ENCODE results near the gene CACNA1A.
"Not testable (repeated sequence)": the region's sequence is repeated elsewhere in the genome, so short reads cannot be mapped to it uniquely, and the experiment has no call there.

CACNA1A gene

DNA sequence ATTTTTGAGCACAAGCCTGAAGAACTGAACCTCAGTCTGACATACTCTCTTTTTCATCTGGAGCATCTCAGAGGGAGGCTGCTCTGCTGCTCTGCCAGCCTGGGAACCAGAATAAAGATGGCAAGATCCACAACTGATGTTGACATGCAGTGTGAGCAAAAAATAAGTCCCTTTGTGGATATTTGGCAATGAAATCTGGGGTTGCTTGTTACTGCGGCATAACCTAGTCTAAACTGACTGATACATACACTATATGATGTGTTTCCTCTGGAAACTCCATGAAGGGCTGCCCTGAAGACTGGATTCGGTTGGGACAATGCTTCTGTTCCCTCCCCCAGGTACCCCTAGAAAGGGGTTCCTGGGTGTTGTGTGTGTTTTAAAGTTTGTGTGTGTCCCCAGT lies 249.4 kb downstream of the CACNA1A start:
- FAIRE-seq: no peak
- DNase-seq (ENCODE audit: insufficient read length): no peak
- TF ChIP-seq POLR2AphosphoS5 (IDR thresholded peaks at IDR 0.05; ENCODE audit: low read depth, low read length): no peak
- TF ChIP-seq TAF1 (IDR thresholded peaks at IDR 0.05; ENCODE audit: borderline replicate concordance, low read depth, low read length): no peak
- no peak for TF ChIP-seq POLR2A (IDR thresholded peaks at IDR 0.05; ENCODE audit: low read depth, low read length)

DNA sequence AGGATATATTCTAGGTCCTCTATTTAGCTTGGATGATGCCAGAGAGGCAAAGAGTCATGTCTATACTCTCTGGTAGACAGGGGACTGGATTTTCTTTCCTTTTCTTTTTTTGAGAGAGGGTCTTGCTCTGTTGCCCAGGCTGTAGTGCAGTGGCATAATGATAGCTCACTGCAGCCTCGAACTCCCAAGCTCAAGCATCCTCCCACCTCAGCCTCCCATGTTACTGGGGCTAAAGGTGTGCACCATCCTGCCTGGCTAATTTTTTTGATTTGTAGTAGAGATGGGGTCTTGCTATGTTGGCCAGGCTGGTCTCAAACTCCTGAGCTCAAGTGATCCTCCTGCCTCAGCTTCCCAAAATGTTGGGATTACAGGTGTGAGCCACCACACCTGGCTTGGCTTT lies 249.9 kb downstream of the CACNA1A start:
- not testable (repeated sequence) for FAIRE-seq; DNase-seq (ENCODE audit: insufficient read length)

DNA sequence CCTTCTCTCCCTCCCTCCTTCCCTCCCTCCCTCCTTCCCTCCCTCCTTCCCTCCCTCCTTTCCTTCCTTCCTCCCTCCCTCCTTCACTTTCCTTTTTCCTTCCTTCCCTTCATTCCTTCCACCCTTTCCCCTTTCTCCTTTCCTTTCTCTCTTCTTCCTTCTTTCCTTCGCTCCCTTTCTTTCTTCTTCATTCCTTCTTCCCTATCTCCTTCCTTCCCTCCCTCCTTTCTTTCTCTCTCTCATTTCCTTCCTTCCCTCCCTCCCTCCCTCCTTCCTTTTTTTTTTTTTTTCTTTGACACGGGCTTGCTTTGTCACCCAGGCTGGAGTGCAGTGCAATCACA lies 250.6 kb downstream of the CACNA1A start:
- DNase-seq (ENCODE audit: insufficient read length): no peak
- FAIRE-seq: no peak
- TF ChIP-seq POLR2A (IDR thresholded peaks at IDR 0.05; ENCODE audit: low read depth, low read length) (no peak), POLR2AphosphoS5 (IDR thresholded peaks at IDR 0.05; ENCODE audit: low read depth, low read length) (no peak), TAF1 (IDR thresholded peaks at IDR 0.05; ENCODE audit: borderline replicate concordance, low read depth, low read length) (no peak)

DNA sequence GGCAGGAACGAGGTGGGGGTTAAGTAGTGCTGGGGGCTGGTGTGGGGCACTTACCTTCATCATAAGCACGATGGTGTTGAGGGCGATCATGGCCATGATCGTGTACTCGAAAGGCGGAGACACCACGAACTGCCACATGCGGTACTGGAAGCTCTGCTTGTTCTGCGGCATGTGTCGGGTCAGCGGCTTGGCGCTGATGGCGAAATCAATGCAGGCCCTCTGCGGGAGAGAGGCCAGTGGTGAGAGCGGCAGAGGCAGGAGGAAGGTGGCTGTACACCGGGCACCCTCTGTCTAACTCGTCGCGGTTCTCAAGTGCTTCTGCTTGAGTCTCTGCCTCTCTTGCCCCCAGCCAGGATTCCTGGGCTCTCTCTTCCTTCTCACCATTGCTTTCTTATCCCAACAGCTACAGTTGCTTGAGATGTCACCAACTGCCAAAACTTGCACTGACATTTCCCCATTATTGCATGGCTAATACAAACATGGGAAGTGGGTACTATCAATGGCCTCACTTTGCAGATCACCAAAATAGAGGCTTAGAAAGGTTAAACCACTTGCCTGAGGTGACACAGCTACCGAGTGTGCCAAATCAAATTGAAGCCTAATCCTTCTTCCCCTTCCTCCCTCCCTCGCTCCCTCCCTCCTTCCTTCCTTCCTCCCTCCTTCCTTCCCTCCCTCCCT lies 251.1 kb downstream of the CACNA1A start:
- no peak for FAIRE-seq

DNA sequence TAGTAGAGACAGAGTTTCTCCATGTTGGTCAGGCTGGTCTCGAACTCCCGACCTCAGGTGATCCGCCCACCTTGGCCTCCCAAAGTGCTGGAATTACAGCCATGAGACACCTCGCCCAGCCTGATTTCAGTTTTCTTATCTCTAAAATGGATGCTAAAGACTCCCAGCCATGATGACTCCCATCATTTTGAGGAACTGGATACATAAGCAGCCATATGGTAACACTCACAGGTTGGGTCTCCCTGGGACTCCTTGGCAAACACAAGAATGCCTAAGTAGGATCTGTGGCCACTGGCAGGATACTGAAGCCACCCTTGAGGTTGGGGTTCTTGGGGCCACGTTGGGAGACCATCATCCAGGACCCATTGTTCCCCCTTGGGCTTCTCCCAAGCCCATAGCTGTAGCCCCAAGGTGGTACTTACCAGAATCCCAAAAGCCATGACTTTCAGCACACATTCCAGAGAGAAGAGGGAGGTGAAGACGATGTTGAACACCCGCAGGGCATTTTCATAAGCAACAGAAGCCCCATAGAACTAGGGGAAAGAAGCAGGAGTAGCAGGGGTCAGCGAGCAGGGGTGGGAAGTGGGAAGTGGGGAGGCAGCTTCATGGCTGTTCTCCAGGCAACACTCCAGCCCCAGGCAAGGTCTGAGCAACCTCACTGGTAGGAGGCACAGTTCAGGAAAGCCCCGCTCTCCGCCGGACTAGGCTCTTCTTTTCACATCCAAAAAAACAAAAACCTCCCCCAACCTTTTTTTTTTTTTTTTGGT lies 253.5 kb downstream of the CACNA1A start:
- TF ChIP-seq POLR2AphosphoS5 (IDR thresholded peaks at IDR 0.05; ENCODE audit: low read depth, low read length) (no peak), TAF1 (IDR thresholded peaks at IDR 0.05; ENCODE audit: borderline replicate concordance, low read depth, low read length) (no peak), POLR2A (IDR thresholded peaks at IDR 0.05; ENCODE audit: low read depth, low read length) (no peak)
- DNase-seq (ENCODE audit: insufficient read length) (no peak), FAIRE-seq (no peak)

More for the DNA sequence above, 251.1 kb downstream of the CACNA1A start:
- DNase-seq (ENCODE audit: insufficient read length): no peak
- TF ChIP-seq POLR2AphosphoS5 (IDR thresholded peaks at IDR 0.05; ENCODE audit: low read depth, low read length) (no peak), TAF1 (IDR thresholded peaks at IDR 0.05; ENCODE audit: borderline replicate concordance, low read depth, low read length) (no peak), POLR2A (IDR thresholded peaks at IDR 0.05; ENCODE audit: low read depth, low read length) (no peak)

DNA sequence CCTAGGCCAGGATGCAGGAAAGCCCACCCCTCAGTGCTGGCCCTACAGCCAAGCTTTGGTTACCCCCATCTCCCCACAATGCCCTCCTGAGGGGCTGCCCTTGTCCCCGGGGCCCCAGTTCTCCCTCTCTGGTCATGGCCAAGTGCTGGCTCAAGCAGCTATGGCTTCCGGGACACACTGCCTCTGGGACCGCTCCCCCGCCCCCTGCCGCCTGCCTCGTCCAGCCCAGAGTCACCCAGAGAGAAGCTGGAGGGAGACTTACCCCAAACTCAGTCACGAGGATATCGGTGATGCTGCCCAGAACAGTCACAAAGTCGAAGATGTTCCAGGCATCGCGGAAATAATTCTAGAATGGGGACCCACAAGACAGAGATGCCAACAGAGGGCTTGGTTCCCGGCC lies 261.4 kb downstream of the CACNA1A start:
- no peak for FAIRE-seq

DNA sequence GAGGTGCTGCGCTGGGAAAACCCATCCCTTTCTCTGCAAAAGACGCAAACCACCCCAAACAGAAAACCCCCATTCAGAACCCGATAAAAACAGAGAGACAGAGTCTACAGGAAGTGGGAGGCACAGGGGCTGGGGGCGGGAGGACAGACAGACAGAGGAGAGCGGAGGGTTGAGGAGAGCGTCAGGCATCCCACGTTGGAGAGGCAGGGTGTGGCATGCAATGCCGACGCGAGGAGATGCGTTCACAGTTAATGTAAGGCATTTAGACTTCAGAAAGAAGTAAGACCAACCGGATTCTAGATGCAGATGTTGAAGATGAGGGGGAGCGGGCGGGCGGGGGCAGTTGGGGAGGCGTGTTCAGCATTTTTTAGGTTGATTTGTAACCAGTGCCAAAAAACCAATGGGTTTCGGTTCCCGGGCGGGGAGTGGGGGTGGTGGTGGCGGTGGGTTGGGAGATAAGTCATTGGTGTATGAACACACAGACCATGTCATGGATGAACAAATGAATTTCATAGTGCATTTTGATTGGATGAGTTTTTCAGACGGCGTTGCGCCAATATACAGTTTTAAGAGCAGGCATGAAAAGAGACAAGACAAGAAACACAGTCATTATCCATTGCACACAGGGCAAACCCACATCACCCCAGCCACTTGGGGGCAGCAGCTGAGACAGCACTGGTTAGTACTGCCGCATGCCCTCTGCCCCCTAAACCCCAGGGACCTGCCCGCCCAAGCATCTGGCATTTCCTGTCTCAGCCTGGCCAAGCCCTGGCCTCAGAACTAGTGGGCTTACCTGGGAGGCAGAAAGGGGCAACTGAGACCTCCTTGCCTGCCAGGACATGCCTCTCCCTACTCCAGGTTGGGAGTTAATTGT lies 264.8 kb downstream of the CACNA1A start:
- DNase-seq (ENCODE audit: insufficient read length) (no peak), FAIRE-seq (no peak)
- TF ChIP-seq POLR2AphosphoS5 (IDR thresholded peaks at IDR 0.05; ENCODE audit: low read depth, low read length) (no peak), TAF1 (IDR thresholded peaks at IDR 0.05; ENCODE audit: borderline replicate concordance, low read depth, low read length) (no peak), POLR2A (IDR thresholded peaks at IDR 0.05; ENCODE audit: low read depth, low read length) (no peak)

More for the DNA sequence above, 261.4 kb downstream of the CACNA1A start:
- TF ChIP-seq POLR2AphosphoS5 (IDR thresholded peaks at IDR 0.05; ENCODE audit: low read depth, low read length) (no peak), POLR2A (IDR thresholded peaks at IDR 0.05; ENCODE audit: low read depth, low read length) (no peak), TAF1 (IDR thresholded peaks at IDR 0.05; ENCODE audit: borderline replicate concordance, low read depth, low read length) (no peak)
- DNase-seq (ENCODE audit: insufficient read length): no peak

DNA sequence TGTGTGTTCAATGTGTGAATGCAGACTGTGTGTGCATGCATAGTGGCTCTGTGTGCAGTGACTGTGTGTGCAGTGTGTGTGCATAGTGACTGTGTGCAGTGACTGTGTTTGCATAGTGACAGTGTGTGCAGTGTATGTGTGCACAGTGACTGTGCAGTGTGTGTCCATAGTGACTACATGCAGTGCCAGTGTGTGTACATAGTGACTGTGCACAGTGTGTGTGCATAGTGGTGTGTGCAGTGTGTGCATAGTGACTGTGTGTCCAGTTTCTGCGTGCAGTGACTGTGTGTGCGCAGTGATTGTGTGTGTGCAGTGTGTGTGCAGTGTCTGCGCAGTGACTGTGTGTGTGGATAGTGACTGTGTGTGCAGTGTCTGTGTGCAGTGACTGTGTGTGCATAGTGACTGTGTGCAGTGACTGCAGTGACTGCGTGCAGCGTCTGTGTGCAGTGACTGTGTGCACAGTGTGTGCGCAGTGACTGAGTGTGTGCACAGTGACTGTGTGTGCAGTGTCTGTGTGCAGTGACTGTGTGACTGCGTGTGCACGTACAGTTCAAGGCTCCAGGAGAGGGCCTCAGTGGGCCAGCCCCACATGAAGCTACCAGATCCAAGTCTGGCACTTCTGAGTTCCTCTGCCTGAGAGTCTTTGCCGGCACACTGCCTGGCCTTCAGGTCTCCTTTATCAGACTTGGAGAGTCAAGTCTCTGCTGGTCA lies 265.8 kb downstream of the CACNA1A start:
- FAIRE-seq (no peak), DNase-seq (ENCODE audit: insufficient read length) (no peak)
- TF ChIP-seq TAF1 (IDR thresholded peaks at IDR 0.05; ENCODE audit: borderline replicate concordance, low read depth, low read length) (no peak), POLR2A (IDR thresholded peaks at IDR 0.05; ENCODE audit: low read depth, low read length) (no peak), POLR2AphosphoS5 (IDR thresholded peaks at IDR 0.05; ENCODE audit: low read depth, low read length) (no peak)

DNA sequence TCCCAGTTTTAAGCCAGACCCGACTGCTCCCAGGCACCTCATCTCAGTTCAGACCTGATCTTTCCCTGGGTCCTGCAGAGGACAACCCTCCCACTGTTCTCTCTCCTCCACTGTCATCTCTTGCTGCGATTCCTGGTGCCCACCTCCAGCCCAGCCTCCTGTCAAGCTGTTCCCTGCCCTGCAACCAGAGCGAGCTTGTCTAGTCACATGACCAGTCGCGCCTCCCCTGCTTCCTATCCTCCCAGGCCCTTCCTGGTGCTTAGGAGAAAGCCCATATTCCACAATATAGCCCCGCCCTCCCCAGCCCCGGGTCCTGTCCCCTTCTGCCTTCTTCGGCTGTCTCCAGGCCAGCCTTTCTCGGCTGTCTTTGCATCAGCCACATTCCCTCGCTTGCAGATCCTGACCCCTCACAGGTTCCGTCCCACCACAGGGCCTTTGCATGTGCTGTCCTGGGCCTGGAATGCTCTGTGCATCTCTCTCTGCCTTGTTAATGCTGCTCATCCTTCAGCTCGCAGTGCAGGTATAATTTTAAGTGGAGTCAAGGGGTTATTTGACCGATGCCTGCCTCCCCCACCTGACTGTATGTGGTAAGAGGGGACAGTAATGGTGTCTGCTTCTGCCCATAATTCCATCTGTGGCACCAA lies 267.3 kb downstream of the CACNA1A start:
- FAIRE-seq: no peak
- no peak for DNase-seq (ENCODE audit: insufficient read length)
- TF ChIP-seq POLR2AphosphoS5 (IDR thresholded peaks at IDR 0.05; ENCODE audit: low read depth, low read length): no peak
- no peak for TF ChIP-seq TAF1 (IDR thresholded peaks at IDR 0.05; ENCODE audit: borderline replicate concordance, low read depth, low read length)
- no peak for TF ChIP-seq POLR2A (IDR thresholded peaks at IDR 0.05; ENCODE audit: low read depth, low read length)

DNA sequence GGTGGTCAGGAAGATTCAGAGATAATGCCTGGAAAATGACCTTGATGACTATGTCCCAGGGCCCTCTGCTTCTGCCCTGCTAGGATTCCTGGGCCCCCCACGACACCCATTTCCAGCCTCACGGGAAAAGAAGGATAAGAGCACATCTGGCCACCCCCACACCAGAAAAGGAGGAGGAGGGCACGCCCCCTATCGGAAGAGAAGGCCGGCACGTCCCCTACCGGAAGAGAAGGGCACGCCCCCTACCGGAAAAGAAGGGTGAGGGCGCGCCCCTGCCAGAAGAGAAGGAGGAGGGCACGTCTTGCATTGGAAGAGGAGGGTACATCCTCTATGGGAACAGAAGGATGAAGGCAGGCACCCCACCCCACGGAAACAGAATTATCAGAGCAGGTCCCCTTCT lies 271.8 kb downstream of the CACNA1A start:
- FAIRE-seq: no peak
- DNase-seq (ENCODE audit: insufficient read length): peak; percentile 75
- TF ChIP-seq TAF1 (IDR thresholded peaks at IDR 0.05; ENCODE audit: borderline replicate concordance, low read depth, low read length) (no peak), POLR2A (IDR thresholded peaks at IDR 0.05; ENCODE audit: low read depth, low read length) (no peak), POLR2AphosphoS5 (IDR thresholded peaks at IDR 0.05; ENCODE audit: low read depth, low read length) (no peak)

DNA sequence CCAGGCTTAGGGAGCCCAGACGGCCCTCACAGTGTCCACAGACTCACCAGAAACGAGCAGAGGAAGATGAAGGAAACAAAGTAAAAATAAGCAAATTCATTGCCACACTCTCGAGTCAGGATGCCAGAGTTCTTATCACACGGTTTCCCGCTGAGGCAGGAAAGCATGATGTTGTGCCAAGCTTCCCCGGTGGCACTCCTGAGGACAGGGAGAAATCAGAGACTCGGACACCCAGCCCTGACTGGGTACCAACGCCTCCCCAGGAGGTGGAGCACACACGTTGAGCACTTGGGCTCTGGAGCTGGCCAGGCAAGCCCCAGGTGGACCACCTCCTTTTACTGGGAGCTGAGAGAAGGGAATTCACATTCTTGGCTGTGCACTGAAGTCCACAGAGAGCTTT lies 274.6 kb downstream of the CACNA1A start:
- DNase-seq (ENCODE audit: insufficient read length) (no peak), FAIRE-seq (no peak)
- no peak for TF ChIP-seq POLR2A (IDR thresholded peaks at IDR 0.05; ENCODE audit: low read depth, low read length)
- no peak for TF ChIP-seq POLR2AphosphoS5 (IDR thresholded peaks at IDR 0.05; ENCODE audit: low read depth, low read length)
- no peak for TF ChIP-seq TAF1 (IDR thresholded peaks at IDR 0.05; ENCODE audit: borderline replicate concordance, low read depth, low read length)
